BE2C (cell line): ENCODE data around the gene RAB11FIP4.

ENCODE experiments used
- DNase-seq: peaks from one replicate; pipeline ENCODE4 v3.0.0-alpha.2; 2020
- H3K27me3 ChIP-seq: fragments of 250-450 bp; sonication (Bioruptor Pico); 2 replicates; pipeline ENCODE4 v1.5.1; 2020; ENCODE audit warnings: mild to moderate bottlenecking
- H3K36me3 ChIP-seq: fragments of 250-450 bp; sonication (Bioruptor Pico); 2 replicates; pipeline ENCODE4 v1.5.1; 2020; ENCODE audit warnings: mild to moderate bottlenecking
- H3K4me1 ChIP-seq: fragments of 250-450 bp; sonication (Bioruptor Pico); 2 replicates; pipeline ENCODE4 v1.5.1; 2020
- H3K4me3 ChIP-seq: 2 replicates; pipeline ENCODE4 v1.5.1; 2011; ENCODE audit warnings: low read depth, low read length
- H3K9me3 ChIP-seq: fragments of 250-450 bp; sonication (Bioruptor Pico); 2 replicates; pipeline ENCODE4 v1.5.1; 2020
- TF ChIP-seq, protein P1 (sequence below): IDR thresholded peaks from 2 replicates; pipeline ENCODE4 v1.5.1; 2012; ENCODE audit warnings: mild to moderate bottlenecking, low read depth, low read length

Gene RAB11FIP4

GRCh38 chr17:31568121-31568520 is 176.6 kb downstream of the RAB11FIP4 start:
- no peaks in the 10 kb centered on the region for H3K9me3 ChIP-seq
- no peaks in the 10 kb centered on the region for H3K27me3 ChIP-seq
- no peak overlapping the region for H3K4me3 ChIP-seq
- TF ChIP-seq, protein P1, sequence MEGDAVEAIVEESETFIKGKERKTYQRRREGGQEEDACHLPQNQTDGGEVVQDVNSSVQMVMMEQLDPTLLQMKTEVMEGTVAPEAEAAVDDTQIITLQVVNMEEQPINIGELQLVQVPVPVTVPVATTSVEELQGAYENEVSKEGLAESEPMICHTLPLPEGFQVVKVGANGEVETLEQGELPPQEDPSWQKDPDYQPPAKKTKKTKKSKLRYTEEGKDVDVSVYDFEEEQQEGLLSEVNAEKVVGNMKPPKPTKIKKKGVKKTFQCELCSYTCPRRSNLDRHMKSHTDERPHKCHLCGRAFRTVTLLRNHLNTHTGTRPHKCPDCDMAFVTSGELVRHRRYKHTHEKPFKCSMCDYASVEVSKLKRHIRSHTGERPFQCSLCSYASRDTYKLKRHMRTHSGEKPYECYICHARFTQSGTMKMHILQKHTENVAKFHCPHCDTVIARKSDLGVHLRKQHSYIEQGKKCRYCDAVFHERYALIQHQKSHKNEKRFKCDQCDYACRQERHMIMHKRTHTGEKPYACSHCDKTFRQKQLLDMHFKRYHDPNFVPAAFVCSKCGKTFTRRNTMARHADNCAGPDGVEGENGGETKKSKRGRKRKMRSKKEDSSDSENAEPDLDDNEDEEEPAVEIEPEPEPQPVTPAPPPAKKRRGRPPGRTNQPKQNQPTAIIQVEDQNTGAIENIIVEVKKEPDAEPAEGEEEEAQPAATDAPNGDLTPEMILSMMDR = no peak
- no peaks in the 10 kb centered on the region for H3K36me3 ChIP-seq
- no peak for DNase-seq
- H3K4me1 ChIP-seq = no peaks in the 10 kb centered on the region

- no peaks in the 10 kb centered on the region for H3K27me3 ChIP-seq
- no peaks in the 10 kb centered on the region for H3K36me3 ChIP-seq
- no peak for DNase-seq
- TF ChIP-seq, protein P1 = no peak
- H3K9me3 ChIP-seq = no peaks in the 10 kb centered on the region
- H3K4me1 ChIP-seq = no peaks in the 10 kb centered on the region
- no peak overlapping the region for H3K4me3 ChIP-seq
These were observed 177.1 kb downstream of the RAB11FIP4 start for GRCh38 chr17:31568539-31568938.

DNA sequence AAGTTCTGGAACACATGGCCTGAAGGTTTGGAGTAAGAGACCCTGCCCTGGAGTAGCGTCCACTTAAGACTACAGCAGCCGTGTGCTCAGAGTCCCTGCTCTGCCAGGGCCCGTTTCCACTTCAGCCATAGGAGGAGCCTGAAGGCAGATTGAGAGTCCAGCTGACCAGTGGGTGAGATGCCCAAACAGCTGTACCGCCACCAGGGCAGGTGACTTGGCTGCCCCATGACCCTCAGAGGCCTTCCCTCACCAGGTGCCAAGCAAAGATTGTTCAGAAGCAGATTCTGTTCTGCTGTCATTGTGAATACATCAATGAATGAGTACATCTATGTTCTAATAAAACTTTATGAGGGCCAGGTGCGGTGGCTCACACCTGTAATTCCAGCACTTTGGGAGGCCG is 178.8 kb downstream of the RAB11FIP4 start:
- H3K36me3 ChIP-seq = no peaks in the 10 kb centered on the region

DNA sequence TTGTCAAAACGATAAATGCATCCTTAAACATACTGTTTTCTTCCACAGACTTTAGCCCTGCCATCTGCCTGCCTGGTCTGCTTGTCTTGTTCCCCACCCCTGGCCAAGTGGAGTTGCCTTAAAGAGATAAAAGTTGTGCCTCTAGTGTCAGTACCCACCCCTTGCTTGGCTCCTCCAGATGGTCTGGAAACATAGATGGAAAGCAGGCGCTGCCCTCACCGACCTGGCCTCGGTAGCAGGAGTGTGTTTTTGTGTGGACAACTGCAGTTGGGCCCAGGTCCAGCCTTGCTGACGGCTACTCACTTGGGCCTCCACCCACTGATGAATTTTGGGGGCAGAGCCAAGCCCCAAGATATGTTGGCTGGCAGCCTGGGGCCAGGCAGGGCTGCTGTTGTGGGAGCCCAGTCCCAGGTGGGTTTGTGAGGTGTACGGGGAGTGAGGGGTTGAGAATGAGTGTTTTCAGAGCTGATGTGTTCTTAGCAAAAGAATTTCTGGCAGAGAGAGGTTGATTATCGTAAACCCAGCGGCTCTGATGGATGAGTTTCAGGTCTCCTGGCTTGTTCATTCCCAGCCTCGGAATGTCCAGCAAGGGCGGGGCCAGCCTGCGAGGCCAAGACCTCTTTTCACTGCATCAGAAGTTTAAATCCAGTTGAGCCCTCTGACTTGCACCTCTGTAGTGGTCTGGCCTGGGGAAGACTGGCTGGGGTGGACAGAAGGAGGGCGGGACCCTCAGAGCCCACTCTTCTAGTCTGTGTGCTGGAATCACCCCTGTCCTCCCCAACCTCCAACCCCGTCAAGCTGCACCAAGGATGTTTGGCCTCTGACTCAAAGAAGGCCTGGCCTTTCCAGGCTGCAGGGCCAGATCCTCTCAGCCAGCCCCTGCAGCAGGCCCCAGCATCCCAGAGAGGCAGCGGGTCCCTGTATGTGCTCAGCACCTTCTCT is 179.7 kb downstream of the RAB11FIP4 start:
- TF ChIP-seq, protein P1 = no peak
- DNase-seq = no peak
- Histone ChIP-seq H3K4me1 (no peaks in the 10 kb centered on the region), H3K36me3 (no peaks in the 10 kb centered on the region), H3K9me3 (no peaks in the 10 kb centered on the region), H3K4me3 (no peak overlapping the region), H3K27me3 (no peaks in the 10 kb centered on the region)

More for the DNA sequence above, 178.8 kb downstream of the RAB11FIP4 start:
- no peak for DNase-seq
- no peaks in the 10 kb centered on the region for H3K9me3 ChIP-seq
- no peaks in the 10 kb centered on the region for H3K27me3 ChIP-seq
- TF ChIP-seq, protein P1 = no peak
- no peak overlapping the region for H3K4me3 ChIP-seq
- H3K4me1 ChIP-seq = no peaks in the 10 kb centered on the region

- TF ChIP-seq, protein P1 = no peak
- Histone ChIP-seq H3K9me3 (no peaks in the 10 kb centered on the region), H3K27me3 (no peaks in the 10 kb centered on the region), H3K4me1 (no peaks in the 10 kb centered on the region), H3K36me3 (no peaks in the 10 kb centered on the region), H3K4me3 (no peak overlapping the region)
- DNase-seq = no peak
These were observed 180.9 kb downstream of the RAB11FIP4 start for GRCh38 chr17:31572341-31572740.

- no peaks in the 10 kb centered on the region for H3K9me3 ChIP-seq
- H3K4me3 ChIP-seq = no peak overlapping the region
- DNase-seq = no peak
- no peaks in the 10 kb centered on the region for H3K4me1 ChIP-seq
- H3K36me3 ChIP-seq = no peaks in the 10 kb centered on the region
- TF ChIP-seq, protein P1 = no peak
- H3K27me3 ChIP-seq = no peaks in the 10 kb centered on the region
These were observed 181.6 kb downstream of the RAB11FIP4 start for GRCh38 chr17:31573047-31573446.
